NCI-H1436 (cell line): Measurements from ENCODE around the gene COPS3.
"Not testable (repeated sequence)": the region's sequence is repeated elsewhere in the genome, so short reads cannot be mapped to it uniquely, and the experiment has no call there.

Experiments used
- DNase-seq: peaks from one replicate; lab custom pipeline; 2025; lab: John Stamatoyannopoulos, UW

The COPS3 gene

GRCh38 chr17:17301659-17302058, 20.6 kb upstream of the COPS3 start:
- not testable (repeated sequence) for DNase-seq

GRCh38 chr17:17300624-17301568, 19.9 kb upstream of the COPS3 start:
- no peak for DNase-seq

- no peak for DNase-seq
Measured at GRCh38 chr17:17298108-17298507, 17.1 kb upstream of the COPS3 start.

GRCh38 chr17:17297217-17297616, 16.2 kb upstream of the COPS3 start:
- no peak for DNase-seq

GRCh38 chr17:17295141-17295540, 14.1 kb upstream of the COPS3 start:
- DNase-seq, result no peak

GRCh38 chr17:17289701-17290100, 8.7 kb upstream of the COPS3 start:
- DNase-seq, result no peak

- no peak for DNase-seq
Measured at GRCh38 chr17:17289086-17289485, 8.0 kb upstream of the COPS3 start.

- no peak for DNase-seq
Measured at GRCh38 chr17:17285951-17286350, 4.9 kb upstream of the COPS3 start.

- DNase-seq, result no peak
Measured at GRCh38 chr17:17279316-17279715, 1.7 kb downstream of the COPS3 start.

- DNase-seq, result not testable (repeated sequence)
Measured at GRCh38 chr17:17277431-17277830, 3.6 kb downstream of the COPS3 start.

GRCh38 chr17:17275971-17276370, 5.1 kb downstream of the COPS3 start:
- DNase-seq, result no peak

GRCh38 chr17:17269926-17270773, 10.9 kb downstream of the COPS3 start:
- no peak for DNase-seq

- DNase-seq, result no peak
Measured at GRCh38 chr17:17264430-17264829, 16.6 kb downstream of the COPS3 start.

GRCh38 chr17:17258998-17259397, 22.0 kb downstream of the COPS3 start:
- DNase-seq, result no peak

- no peak for DNase-seq
Measured at GRCh38 chr17:17258011-17258410, 23.0 kb downstream of the COPS3 start.

- DNase-seq, result no peak
Measured at GRCh38 chr17:17256316-17256715, 24.7 kb downstream of the COPS3 start.

- DNase-seq, result not testable (repeated sequence)
Measured at GRCh38 chr17:17255689-17256088, 25.4 kb downstream of the COPS3 start.

- DNase-seq, result no peak
Measured at GRCh38 chr17:17254036-17254435, 27.0 kb downstream of the COPS3 start.

- no peak for DNase-seq
Measured at GRCh38 chr17:17253406-17253805, 27.6 kb downstream of the COPS3 start.

- no peak for DNase-seq
Measured at GRCh38 chr17:17252149-17252661, 28.8 kb downstream of the COPS3 start.

- no peak for DNase-seq
Measured at GRCh38 chr17:17246879-17247278, 34.2 kb downstream of the COPS3 start.

- DNase-seq, result no peak
Measured at GRCh38 chr17:17243163-17243562, 37.9 kb downstream of the COPS3 start.

- DNase-seq, result no peak
Measured at GRCh38 chr17:17242246-17242645, 38.8 kb downstream of the COPS3 start.
